ENCODE data around the gene YIPF2.

YIPF2 gene

GRCh38 chr19:10928563-10929401 lies at the start of gene YIPF2, which contains the start of gene TIMM29:
Gene YIPF2 (minus strand): TSS chr19:10928639. CDS start chr19:10928410, 229 bp downstream.
Gene TIMM29 (plus strand): TSS chr19:10928811. CDS start chr19:10928823, 12 bp downstream.
- no peak for TF ChIP-seq CTCF (IDR thresholded peaks at IDR 0.05; ENCODE audit: low read depth, low read length, missing control alignments)
- DNase-seq (ENCODE audit: extremely low read depth, low read depth): peak; percentile 95
- H3K4me3 ChIP-seq (replicated peaks; ENCODE audit: low read depth, low read length): peak within 1 kb of the TSS; percentile 92

GRCh38 chr19:10977742-10978092 lies 49.3 kb upstream of the YIPF2 start:
- TF ChIP-seq CTCF (IDR thresholded peaks at IDR 0.05; ENCODE audit: low read depth, low read length, missing control alignments): no peak
- H3K4me3 ChIP-seq (replicated peaks; ENCODE audit: low read depth, low read length): no peak overlapping the region
- no peak for DNase-seq (ENCODE audit: extremely low read depth, low read depth)

GRCh38 chr19:10976131-10976892 lies 47.9 kb upstream of the YIPF2 start:
- no peak for DNase-seq (ENCODE audit: extremely low read depth, low read depth)
- no peak for TF ChIP-seq CTCF (IDR thresholded peaks at IDR 0.05; ENCODE audit: low read depth, low read length, missing control alignments)
- no peak overlapping the region for H3K4me3 ChIP-seq (replicated peaks; ENCODE audit: low read depth, low read length)

GRCh38 chr19:10975374-10976130 lies 47.1 kb upstream of the YIPF2 start:
- TF ChIP-seq CTCF (IDR thresholded peaks at IDR 0.05; ENCODE audit: low read depth, low read length, missing control alignments): no peak

GRCh38 chr19:10971107-10971726 lies 42.8 kb upstream of the YIPF2 start:
- H3K4me3 ChIP-seq (replicated peaks; ENCODE audit: low read depth, low read length): no peak overlapping the region
- DNase-seq (ENCODE audit: extremely low read depth, low read depth): no peak
- no peak for TF ChIP-seq CTCF (IDR thresholded peaks at IDR 0.05; ENCODE audit: low read depth, low read length, missing control alignments)

More at GRCh38 chr19:10975374-10976130, 47.1 kb upstream of the YIPF2 start:
- no peak overlapping the region for H3K4me3 ChIP-seq (replicated peaks; ENCODE audit: low read depth, low read length)
- DNase-seq (ENCODE audit: extremely low read depth, low read depth): no peak

- DNase-seq (ENCODE audit: extremely low read depth, low read depth): no peak
- no peak for TF ChIP-seq CTCF (IDR thresholded peaks at IDR 0.05; ENCODE audit: low read depth, low read length, missing control alignments)
- H3K4me3 ChIP-seq (replicated peaks; ENCODE audit: low read depth, low read length): no peak overlapping the region
Observed at GRCh38 chr19:10968527-10969135, 40.2 kb upstream of the YIPF2 start.
